Endodermal cell (in vitro differentiated cells): ENCODE data around the gene FRYL. TPM values are rescaled to one million over a fixed set of nuclear protein-coding genes. Genes with fewer than 3 reads are reported as not detected.

Experiments used
- DNase-seq: peaks from one replicate; pipeline ENCODE4 v3.0.0-alpha.2; 2017
- H3K27ac ChIP-seq: 2 replicates; pipeline ENCODE4 v1.5.1; 2013; ENCODE audit warnings: mild to moderate bottlenecking, low read depth, low read length, moderate library complexity
- H3K27me3 ChIP-seq: 2 replicates; pipeline ENCODE4 v1.6.1; 2013; ENCODE audit warnings: mild to moderate bottlenecking, low read length, moderate library complexity; ENCODE audit not compliant: insufficient read depth, control insufficient read depth, poor library complexity, severe bottlenecking
- H3K36me3 ChIP-seq: 2 replicates; pipeline ENCODE4 v1.7.0; 2013; ENCODE audit warnings: mild to moderate bottlenecking, low read length, moderate library complexity; ENCODE audit not compliant: control insufficient read depth, insufficient read depth
- H3K4me1 ChIP-seq: one replicate; pipeline ENCODE4 v1.7.0; 2013; ENCODE audit warnings: low read length; ENCODE audit not compliant: control insufficient read depth, insufficient read depth
- H3K4me3 ChIP-seq: 2 replicates; pipeline ENCODE4 v1.5.1; 2013; ENCODE audit warnings: mild to moderate bottlenecking, low read length, moderate library complexity
- H3K9ac ChIP-seq: 2 replicates; pipeline ENCODE4 v1.6.1; 2013; ENCODE audit warnings: mild to moderate bottlenecking, low read length, moderate library complexity; ENCODE audit not compliant: poor library complexity, severe bottlenecking; ENCODE audit errors: extremely low read depth
- H3K9me3 ChIP-seq: 2 replicates; pipeline ENCODE4 v1.6.1; 2013; ENCODE audit warnings: mild to moderate bottlenecking, low read length, moderate library complexity; ENCODE audit not compliant: control insufficient read depth
- H3K27ac Mint-ChIP-seq: 2 replicates; pipeline ENCODE4 v1.8.0; 2020; ENCODE audit warnings: mixed read lengths
- H3K27me3 Mint-ChIP-seq: 2 replicates; pipeline ENCODE4 v1.8.0; 2021; ENCODE audit warnings: mild to moderate bottlenecking, mixed read lengths; ENCODE audit not compliant: insufficient read depth
- H3K36me3 Mint-ChIP-seq: 2 replicates; pipeline ENCODE4 v1.8.0; 2020; ENCODE audit warnings: low read depth, mixed read lengths
- H3K4me1 Mint-ChIP-seq: 2 replicates; pipeline ENCODE4 v1.8.0; 2020; ENCODE audit warnings: mixed read lengths
- H3K4me3 Mint-ChIP-seq: 2 replicates; pipeline ENCODE4 v1.8.0; 2020; ENCODE audit warnings: mild to moderate bottlenecking, moderate library complexity, mixed read lengths
- H3K9me3 Mint-ChIP-seq: 2 replicates; pipeline ENCODE4 v1.8.0; 2020; ENCODE audit warnings: mild to moderate bottlenecking, mixed read lengths
- CTCF ChIP-seq: fragments of 200-600 bp; sonication (generic); conservative IDR thresholded peaks from 2 replicates; pipeline ENCODE4 v1.5.0; 2021; ENCODE audit warnings: antibody characterized with exemption, mild to moderate bottlenecking
- WGBS, 2 experiments: methylation state at CpG; one replicate each; pipeline versions ENCODE4 v1.1.5 to v1.1.7; 2013; ENCODE audit warnings: missing lambda C conversion rate in 2 of 2, mixed read lengths in 1 of 2; ENCODE audit not compliant: insufficient coverage in 1 of 2, insufficient read length in 1 of 2; 5-methylcytosine and 5-hydroxymethylcytosine counted together
- total RNA-seq, 2 donors: library from RNA; stranded (reverse); fragmentation: NEBNext Ultra II Directional in 1 of 2; extraction: Animal tissue kit (Norgen Biotek cat#: 25700) in 1 of 2; gene quantifications; 2 replicates in 1 of 2; 3 replicates in 1 of 2; pipeline ENCODE4 v1.2.1, GENCODE V29; 2021

The FRYL gene
- total RNA-seq, 2 donors from 2014 or later, result 56.5 to 62.6 TPM

GRCh38 chr4:48694824-48695223, 85.3 kb downstream of the FRYL start:
- Mint-ChIP-seq H3K36me3 (peaks cover 3% of the 10 kb centered on the region), H3K4me1 (peaks cover 57% of the 10 kb centered on the region)
- WGBS, 2 experiments, result 82% methylated on average over 2 of the region's 2 CpGs; no CpG with 5 or more reads in 1 of the 2 experiments

GRCh38 chr4:48693856-48694574, 86.1 kb downstream of the FRYL start:
- no peak for TF ChIP-seq CTCF
- Mint-ChIP-seq H3K27ac (peak overlapping the region; percentile 76), H3K4me1 (peaks cover 50% of the 10 kb centered on the region), H3K36me3 (peaks cover 3% of the 10 kb centered on the region), H3K4me3 (no peak overlapping the region), H3K9me3 (peaks cover 2% of the 10 kb centered on the region), H3K27me3 (no peaks in the 10 kb centered on the region)
- H3K27ac ChIP-seq, result no peak overlapping the region
- H3K27me3 ChIP-seq, result no peaks in the 10 kb centered on the region
- peak overlapping the region; percentile 78 for H3K4me3 ChIP-seq
- H3K9me3 ChIP-seq, result no peaks in the 10 kb centered on the region
- H3K36me3 ChIP-seq, result no peaks in the 10 kb centered on the region
- 52 to 67% methylated on average over 1 to 8 of the region's 8 CpGs for WGBS, 2 experiments
- peaks cover 12% of the 10 kb centered on the region for H3K4me1 ChIP-seq
- DNase-seq, result peak; percentile 78
- H3K9ac ChIP-seq, result peak overlapping the region; percentile 42

More at GRCh38 chr4:48694824-48695223, 85.3 kb downstream of the FRYL start:
- no peaks in the 10 kb centered on the region for H3K9me3 ChIP-seq
- peaks cover 12% of the 10 kb centered on the region for H3K4me1 ChIP-seq
- no peak for TF ChIP-seq CTCF
- Mint-ChIP-seq H3K27me3 (no peaks in the 10 kb centered on the region), H3K4me3 (no peak overlapping the region), H3K27ac (peak overlapping the region; percentile 86), H3K9me3 (peaks cover 2% of the 10 kb centered on the region)
- no peak overlapping the region for H3K9ac ChIP-seq
- H3K27me3 ChIP-seq, result no peaks in the 10 kb centered on the region
- no peak overlapping the region for H3K4me3 ChIP-seq
- H3K36me3 ChIP-seq, result no peaks in the 10 kb centered on the region
- no peak overlapping the region for H3K27ac ChIP-seq
- DNase-seq, result no peak

- H3K4me3 Mint-ChIP-seq, result no peak overlapping the region
- TF ChIP-seq CTCF, result no peak
- H3K27ac Mint-ChIP-seq, result peak overlapping the region; percentile 22
- H3K9me3 ChIP-seq, result no peaks in the 10 kb centered on the region
- DNase-seq, result no peak
- WGBS, 2 experiments, result 34 to 54% methylated on average over 2 of the region's 2 CpGs
- H3K27me3 Mint-ChIP-seq, result no peaks in the 10 kb centered on the region
- no peak overlapping the region for H3K27ac ChIP-seq
- H3K4me3 ChIP-seq, result peak overlapping the region; percentile 30
- H3K27me3 ChIP-seq, result no peaks in the 10 kb centered on the region
- peaks cover 2% of the 10 kb centered on the region for H3K9me3 Mint-ChIP-seq
- H3K36me3 Mint-ChIP-seq, result peaks cover 3% of the 10 kb centered on the region
- peak overlapping the region; percentile 42 for H3K9ac ChIP-seq
- H3K4me1 Mint-ChIP-seq, result peaks cover 43% of the 10 kb centered on the region
- peaks cover 12% of the 10 kb centered on the region for H3K4me1 ChIP-seq
- H3K36me3 ChIP-seq, result no peaks in the 10 kb centered on the region
Observed at GRCh38 chr4:48692897-48693296, 87.2 kb downstream of the FRYL start.
